ENCODE results near the gene MOGAT1.
A peak's percentile ranks its signal among the peaks of the same experiment; 100 is the strongest.
"Not testable (repeated sequence)": the region's sequence is repeated elsewhere in the genome, so short reads cannot be mapped to it uniquely, and the experiment has no call there.

The MOGAT1 gene

GRCh38 chr2:222752746-222753145 lies 81.3 kb downstream of the MOGAT1 start:
- FAIRE-seq = no peak

GRCh38 chr2:222753251-222753824 lies 81.9 kb downstream of the MOGAT1 start:
- FAIRE-seq (no peak), DNase-seq (ENCODE audit: insufficient read length, low spot score) (no peak)
- no peak for TF ChIP-seq POLR2A (IDR thresholded peaks at IDR 0.05; ENCODE audit: low read depth, low read length)

More at GRCh38 chr2:222752746-222753145, 81.3 kb downstream of the MOGAT1 start:
- no peak for DNase-seq (ENCODE audit: insufficient read length, low spot score)
- TF ChIP-seq POLR2A (IDR thresholded peaks at IDR 0.05; ENCODE audit: low read depth, low read length) = no peak

- TF ChIP-seq POLR2A (IDR thresholded peaks at IDR 0.05; ENCODE audit: low read depth, low read length) = no peak
- FAIRE-seq = no peak
- no peak for DNase-seq (ENCODE audit: insufficient read length, low spot score)
Measured at GRCh38 chr2:222754324-222754930, 83.0 kb downstream of the MOGAT1 start.

GRCh38 chr2:222755593-222755992 lies 84.1 kb downstream of the MOGAT1 start:
- not testable (repeated sequence) for DNase-seq (ENCODE audit: insufficient read length, low spot score); FAIRE-seq

- no peak for TF ChIP-seq POLR2A (IDR thresholded peaks at IDR 0.05; ENCODE audit: low read depth, low read length)
- no peak for FAIRE-seq
- DNase-seq (ENCODE audit: insufficient read length, low spot score) = no peak
Measured at GRCh38 chr2:222756362-222756831, 84.9 kb downstream of the MOGAT1 start.

GRCh38 chr2:222756951-222757650 lies 85.6 kb downstream of the MOGAT1 start:
- FAIRE-seq (peak; percentile 85), DNase-seq (ENCODE audit: insufficient read length, low spot score) (peak; percentile 61)

More at GRCh38 chr2:222756951-222757650, 85.6 kb downstream of the MOGAT1 start:
- TF ChIP-seq POLR2A (IDR thresholded peaks at IDR 0.05; ENCODE audit: low read depth, low read length) = no peak
